Epithelial cell of prostate (primary cell): Measurements from ENCODE around the gene ABCC5.
A peak's percentile ranks its signal among the peaks of the same experiment; 100 is the strongest.

Experiments
- DNase-seq: peaks from one replicate; pipeline ENCODE4 v3.0.0-alpha.2; 2011; ENCODE audit warnings: low read depth, low spot score
- H3K27ac ChIP-seq: fragments of 450-650 bp; 2 replicates; pipeline ENCODE4 v1.5.1; 2017; ENCODE audit warnings: mild to moderate bottlenecking

The ABCC5 gene

GRCh38 chr3:183984127-183984740 lies 33.5 kb downstream of the ABCC5 start:
- DNase-seq, result no peak
- H3K27ac ChIP-seq, result no peak overlapping the region

DNA sequence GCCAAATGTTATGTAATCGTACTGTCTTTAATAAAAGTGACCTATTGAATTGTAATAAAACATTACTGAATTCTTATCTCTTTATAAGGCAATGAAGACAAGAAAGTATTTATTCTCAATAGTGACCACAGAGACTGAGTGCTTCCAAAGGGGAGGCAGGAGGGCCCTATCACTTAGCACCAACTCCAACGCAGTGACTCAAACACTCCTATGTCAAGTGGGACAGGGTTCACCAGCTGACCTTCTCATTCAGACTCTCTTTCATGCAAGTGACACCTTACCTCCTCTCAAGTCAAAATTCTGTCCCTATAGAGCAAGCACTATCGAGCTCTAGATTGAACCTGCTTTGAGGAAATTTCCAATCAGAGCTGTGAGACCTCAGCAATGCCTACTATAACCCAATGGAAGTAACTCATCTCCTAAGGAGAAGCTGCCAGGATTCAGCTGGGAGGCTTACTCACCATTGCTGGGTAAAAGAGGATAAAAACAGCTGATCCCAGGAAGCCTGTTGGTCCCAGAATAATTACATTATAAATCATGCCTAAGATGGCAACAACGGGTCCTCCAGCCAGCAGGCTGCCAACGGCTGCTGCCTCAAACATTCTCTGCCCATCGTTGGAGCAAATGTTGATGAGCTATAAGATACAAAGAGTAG lies 35.6 kb downstream of the ABCC5 start:
- H3K27ac ChIP-seq, result no peak overlapping the region
- no peak for DNase-seq

DNA sequence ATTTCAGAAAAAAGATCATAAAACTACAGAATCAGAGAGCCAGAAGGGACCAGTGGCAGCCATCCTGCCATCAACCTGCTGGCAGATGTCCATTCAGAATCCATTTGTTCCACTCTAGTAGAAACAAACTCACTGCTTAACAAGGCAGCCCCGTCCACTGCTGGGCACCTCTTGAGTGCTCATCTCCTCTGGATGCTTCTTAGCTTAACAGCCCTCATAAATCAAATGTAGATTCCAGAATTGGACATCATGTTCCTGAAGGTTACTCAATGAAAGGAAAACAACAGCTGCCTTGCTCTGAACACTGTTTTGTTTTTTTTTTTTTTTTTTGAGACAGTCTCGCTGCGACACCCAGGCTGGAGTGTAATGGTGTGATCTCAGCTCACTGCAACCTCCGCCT lies 37.3 kb downstream of the ABCC5 start:
- H3K27ac ChIP-seq, result no peak overlapping the region

GRCh38 chr3:183975981-183976662 lies 41.6 kb downstream of the ABCC5 start:
- DNase-seq, result no peak
- H3K27ac ChIP-seq, result no peak overlapping the region

More for the DNA sequence above, 37.3 kb downstream of the ABCC5 start:
- no peak for DNase-seq

GRCh38 chr3:183968666-183969245 lies 48.9 kb downstream of the ABCC5 start:
- no peak overlapping the region for H3K27ac ChIP-seq
- no peak for DNase-seq

- DNase-seq, result no peak
- H3K27ac ChIP-seq, result no peak overlapping the region
These were observed 50.0 kb downstream of the ABCC5 start for GRCh38 chr3:183967693-183968092.

DNA sequence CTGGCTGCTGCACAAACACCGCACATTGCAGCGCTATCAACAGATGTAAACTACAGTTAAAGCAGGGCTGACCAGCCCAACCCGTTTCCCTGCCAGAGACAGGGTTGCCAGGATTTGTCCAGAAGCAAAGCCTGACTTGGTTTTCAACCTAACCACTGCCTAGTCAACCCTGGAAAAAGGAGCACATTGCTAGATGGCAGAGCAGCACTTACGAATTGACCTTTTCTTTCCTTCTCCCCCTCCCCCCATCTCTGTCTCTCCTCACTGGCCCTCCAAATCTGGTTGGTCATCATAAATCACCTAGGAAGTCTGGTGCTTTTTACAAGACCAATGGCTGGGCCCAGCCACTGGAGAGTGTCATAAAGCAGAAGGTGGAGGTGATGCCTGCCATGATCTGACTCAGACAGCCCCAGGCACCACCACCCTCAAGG lies 51.3 kb downstream of the ABCC5 start:
- H3K27ac ChIP-seq, result no peak overlapping the region
- no peak for DNase-seq

- no peak overlapping the region for H3K27ac ChIP-seq
- no peak for DNase-seq
These were observed 54.9 kb downstream of the ABCC5 start for GRCh38 chr3:183962807-183963206.

DNA sequence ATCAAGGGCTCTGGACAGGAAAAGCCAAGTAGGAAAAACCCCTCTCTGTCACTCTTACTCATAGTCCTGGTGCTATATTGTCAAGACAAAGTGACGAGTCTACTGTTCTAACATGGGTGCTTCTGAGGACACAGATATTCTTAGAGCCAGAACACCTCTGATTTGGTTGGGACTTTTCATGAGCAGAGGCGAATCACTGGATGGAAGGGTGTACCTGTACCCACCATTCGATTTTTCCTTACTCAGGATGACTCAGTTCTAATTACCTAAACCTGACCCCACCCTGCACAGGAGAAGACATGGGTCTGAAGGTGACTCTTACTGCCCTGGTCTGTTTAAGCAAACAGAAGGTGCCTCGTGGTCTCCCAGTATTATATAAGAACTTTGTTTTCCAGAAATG lies 58.5 kb downstream of the ABCC5 start:
- DNase-seq, result peak; percentile 66
- H3K27ac ChIP-seq, result peak overlapping the region; percentile 76

GRCh38 chr3:183958775-183959174 lies 58.9 kb downstream of the ABCC5 start:
- DNase-seq, result peak; percentile 82
- H3K27ac ChIP-seq, result peak overlapping the region; percentile 76

DNA sequence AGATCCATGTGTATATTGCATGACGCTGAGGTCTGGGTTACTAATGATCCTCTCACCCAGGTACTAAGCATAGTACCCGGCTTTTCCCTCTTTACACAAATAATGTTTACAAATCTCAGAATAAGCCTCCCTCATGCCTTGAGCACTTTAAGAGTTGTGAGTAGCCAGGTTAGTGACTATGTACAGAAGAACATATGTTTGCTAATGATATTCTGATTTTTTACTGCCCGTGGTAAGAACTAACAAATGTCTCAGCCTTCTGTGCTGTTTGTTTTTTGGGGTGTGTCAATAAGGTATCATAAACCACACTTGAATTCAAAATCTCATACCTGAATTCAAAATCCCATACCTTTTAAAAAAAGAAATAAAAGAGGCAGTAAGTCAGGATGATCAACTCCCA lies 59.5 kb downstream of the ABCC5 start:
- H3K27ac ChIP-seq, result peak overlapping the region; percentile 76
- no peak for DNase-seq

DNA sequence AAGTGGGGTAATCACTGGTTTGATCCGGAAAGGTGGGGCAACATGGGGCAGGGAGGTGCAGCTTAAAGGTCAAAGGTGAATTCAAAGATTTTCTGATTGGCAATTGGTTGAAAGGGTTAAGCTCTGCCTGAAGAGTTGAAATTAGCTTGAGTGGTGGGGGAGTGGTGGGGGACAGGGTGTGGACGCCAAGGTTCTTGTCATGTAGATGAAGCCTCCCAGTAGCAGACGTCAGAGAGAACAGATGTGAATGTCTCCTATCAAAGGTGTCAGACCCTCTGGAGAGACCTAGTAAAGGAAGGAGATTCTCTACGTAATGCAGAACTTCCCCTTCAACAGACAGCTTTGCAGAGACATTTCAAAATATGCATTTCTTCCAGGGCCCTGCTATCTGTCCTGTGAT lies 62.8 kb downstream of the ABCC5 start:
- no peak overlapping the region for H3K27ac ChIP-seq
- DNase-seq, result no peak

- H3K27ac ChIP-seq, result no peak overlapping the region
- DNase-seq, result no peak
These were observed 64.1 kb downstream of the ABCC5 start for GRCh38 chr3:183953471-183954070.

DNA sequence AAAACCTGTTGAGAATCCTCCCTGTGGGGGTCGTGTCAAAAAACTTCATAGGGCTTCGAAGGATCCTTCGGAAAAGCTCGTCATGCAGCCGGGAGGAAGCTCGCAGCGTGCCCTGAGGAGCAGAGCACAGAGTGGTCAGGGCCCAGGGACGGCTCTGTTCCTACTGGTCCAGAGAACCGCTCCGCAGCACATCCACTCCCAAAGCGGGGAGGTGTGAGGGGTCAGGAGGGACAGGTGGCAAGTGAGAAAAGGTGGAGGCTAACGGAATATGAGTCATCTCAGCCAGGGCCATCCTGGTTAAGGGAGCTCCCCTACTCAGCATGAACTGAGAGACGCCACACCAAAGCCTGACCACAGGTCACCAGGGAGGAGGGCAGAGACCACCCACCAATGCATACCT lies 66.2 kb downstream of the ABCC5 start:
- no peak for DNase-seq
- H3K27ac ChIP-seq, result no peak overlapping the region

GRCh38 chr3:183949690-183950089 lies 68.0 kb downstream of the ABCC5 start:
- no peak for DNase-seq
- no peak overlapping the region for H3K27ac ChIP-seq

- H3K27ac ChIP-seq, result no peak overlapping the region
- no peak for DNase-seq
These were observed 71.6 kb downstream of the ABCC5 start for GRCh38 chr3:183946037-183946436.

- no peak for DNase-seq
- H3K27ac ChIP-seq, result no peak overlapping the region
These were observed 72.9 kb downstream of the ABCC5 start for GRCh38 chr3:183944775-183945174.

DNA sequence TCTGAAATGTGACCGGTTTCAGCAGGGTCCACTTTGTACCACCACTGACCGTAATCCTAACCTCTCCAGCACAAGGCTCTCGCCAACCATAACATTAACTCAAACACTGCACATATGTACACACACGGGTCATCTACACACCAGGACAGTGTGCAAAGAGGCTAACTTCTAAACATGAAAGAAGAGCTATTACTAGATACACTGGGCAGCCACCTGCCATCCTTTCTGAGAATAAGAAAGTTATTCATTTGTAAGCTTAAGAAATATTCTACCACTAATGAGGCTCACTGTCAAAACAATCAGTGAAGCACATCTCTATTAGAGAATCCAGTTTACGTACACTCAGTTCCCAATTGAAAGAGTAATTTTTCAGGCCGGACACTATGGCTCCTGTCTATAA lies 73.9 kb downstream of the ABCC5 start:
- no peak overlapping the region for H3K27ac ChIP-seq
- no peak for DNase-seq

DNA sequence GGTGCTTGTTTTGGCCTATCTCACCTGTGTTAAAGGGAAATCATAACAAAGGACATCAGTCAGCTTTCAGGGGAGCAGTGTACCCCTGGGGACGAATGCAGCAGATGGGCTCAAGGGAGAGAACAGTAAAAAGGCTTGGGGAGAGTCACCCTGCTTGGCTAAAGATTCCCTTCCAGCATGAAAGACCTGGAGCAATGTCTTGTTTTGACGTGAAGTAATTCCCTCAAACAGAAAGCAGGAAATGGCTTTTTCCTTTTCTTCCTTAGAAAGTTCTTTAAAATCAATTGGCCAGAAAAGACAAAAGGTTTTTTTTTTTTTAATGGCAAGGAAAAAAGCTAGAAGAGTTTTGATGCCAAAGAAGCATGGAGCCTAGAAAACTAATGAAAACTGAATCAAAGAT lies 76.5 kb downstream of the ABCC5 start:
- no peak overlapping the region for H3K27ac ChIP-seq
- DNase-seq, result no peak

DNA sequence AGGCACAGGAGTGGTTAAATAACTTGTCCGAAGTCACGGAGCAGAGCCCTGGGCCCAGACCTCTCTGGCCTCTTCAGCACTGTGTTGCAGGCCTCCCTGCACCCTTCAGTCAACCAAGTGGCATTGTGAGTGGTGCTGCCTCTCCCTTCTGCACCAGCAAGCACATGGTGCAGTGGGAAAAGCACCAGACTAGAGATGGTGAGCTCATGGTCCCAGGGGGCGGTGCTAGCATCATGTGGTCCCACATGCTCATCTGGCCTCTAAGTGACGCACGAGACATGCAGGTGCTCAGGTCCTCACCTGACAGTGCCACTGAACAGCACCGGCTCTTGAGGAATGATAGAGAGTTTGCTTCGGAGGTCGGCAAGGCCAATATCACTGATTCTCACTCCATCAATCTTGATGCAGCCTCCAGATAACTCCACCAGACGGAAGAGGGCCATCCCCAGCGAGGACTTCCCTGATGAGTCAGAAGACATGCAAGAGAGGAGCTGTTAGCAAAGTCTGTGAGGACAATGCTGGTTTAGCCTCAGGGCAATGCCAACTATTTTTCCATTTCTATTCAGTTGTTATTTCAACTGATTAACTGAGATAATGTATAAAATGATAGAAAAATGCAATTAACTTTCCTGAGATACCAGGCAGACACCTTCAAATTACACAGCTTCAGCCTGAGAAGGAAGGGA lies 79.9 kb downstream of the ABCC5 start:
- DNase-seq, result no peak
- H3K27ac ChIP-seq, result no peak overlapping the region
